Measurements from ENCODE around the gene ASB7.

GRCh38 chr15:100682468-100682867, 80.1 kb downstream of the ASB7 start:
- no peak for TF ChIP-seq CTCF (IDR thresholded peaks at IDR 0.05)
- TF ChIP-seq POLR2A (IDR thresholded peaks at IDR 0.05) = no peak
- no peak for TF ChIP-seq POLR2AphosphoS5 (IDR thresholded peaks at IDR 0.05)
